Gastrocnemius medialis (tissue), 4 donors: ENCODE results near the gene GABRG3. TPM values are rescaled to one million over a fixed set of nuclear protein-coding genes. Genes with fewer than 3 reads are reported as not detected.

ENCODE experiments used
- ATAC-seq, 2 donors: fragments of 150-250 bp; one replicate each; pipeline ENCODE4 v1.9.1; 2016
- DNase-seq, 2 donors: peaks; one replicate each; pipeline ENCODE4 v3.0.0-alpha.2; 2019
- H3K27ac ChIP-seq, 4 donors: fragments of 200-600 bp; sonication (generic); 1 replicate in 1 of 4; 2 replicates in 3 of 4; pipeline ENCODE4 v1.5.1; 2016 to 2018; ENCODE audit warnings: mild to moderate bottlenecking in 2 of 4, moderate library complexity in 1 of 4
- H3K27me3 ChIP-seq, 3 donors: fragments of 200-600 bp; sonication (generic) in 2 of 3; 1 replicate in 1 of 3; 2 replicates in 2 of 3; pipeline versions ENCODE4 v1.5.1 to v1.6.0; 2016 to 2019; ENCODE audit warnings: mild to moderate bottlenecking in 1 of 3, moderate library complexity in 1 of 3
- H3K36me3 ChIP-seq, 2 donors: fragments of 200-600 bp; sonication (generic) in 1 of 2; one replicate each; pipeline ENCODE4 v1.5.1; 2017 to 2018
- H3K4me1 ChIP-seq, 2 donors: fragments of 200-600 bp; sonication (generic) in 1 of 2; one replicate each; pipeline ENCODE4 v1.5.1; 2016 to 2017; ENCODE audit warnings: mild to moderate bottlenecking in 2 of 2
- H3K4me3 ChIP-seq, 4 donors: fragments of 200-600 bp; sonication (generic) in 3 of 4; 1 replicate in 1 of 4; 2 replicates in 3 of 4; pipeline ENCODE4 v1.5.1; 2016 to 2019; ENCODE audit warnings: mild to moderate bottlenecking in 2 of 4
- H3K9me3 ChIP-seq, 3 donors: fragments of 200-600 bp; sonication (generic) in 2 of 3; 1 replicate in 1 of 3; 2 replicates in 2 of 3; pipeline ENCODE4 v1.5.1; 2016 to 2019
- CTCF ChIP-seq, 5 experiments: fragments of 450-650 bp in 3 of 5; fragments of 200-600 bp in 2 of 5; sonication (generic) in 2 of 5; IDR thresholded peaks in 4 of 5; conservative IDR thresholded peaks in 1 of 5; 1 replicate in 4 of 5; 2 replicates in 1 of 5; pipeline ENCODE4 v1.5.1; 2016 to 2019; ENCODE audit warnings: antibody characterized with exemption in 5 of 5, mild to moderate bottlenecking in 3 of 5, moderate library complexity in 3 of 5
- POLR2A ChIP-seq, 2 donors: fragments of 450-650 bp; IDR thresholded peaks; one replicate each; pipeline ENCODE4 v1.6.1; 2017; ENCODE audit warnings: antibody characterized with exemption in 2 of 2, mild to moderate bottlenecking in 2 of 2, moderate library complexity in 2 of 2
- in situ Hi-C, 4 donors: fragments of 200-750 bp; cut with MboI; loops; one replicate each; pipeline versions ENCODE4 v1.15.0 to v1.8.0; 2017; ENCODE audit warnings: low sequenced_read_pairs in 4 of 4
- intact Hi-C: fragments of 100-400 bp; cut with DNase I; formaldehyde crosslinking; loops from one replicate; pipeline ENCODE4 v1.15.1; 2023; ENCODE audit warnings: low total_unique reads
- total RNA-seq, 4 donors: library from RNA; depleted of rRNA; stranded (reverse); fragments of >200 nt; gene quantifications; one replicate each; pipeline versions ENCODE4 v1.1.0 to v1.2.3, GENCODE V29; 2016

The GABRG3 gene
- total RNA-seq, 4 donors from 2014 or later = not detected

GRCh38 chr15:27028858-27029477 is 58.0 kb downstream of the GABRG3 start:
- intact Hi-C loops = no loop called here
- H3K27ac ChIP-seq = no peak overlapping the region
- no peaks in the 10 kb centered on the region for H3K9me3 ChIP-seq
- H3K27me3 ChIP-seq = no peaks in the 10 kb centered on the region
- in situ Hi-C loops = no loop called here
- TF ChIP-seq POLR2A (IDR thresholded peaks at IDR 0.05) = no peak
- TF ChIP-seq CTCF (IDR thresholded peaks at IDR 0.05 in 4 of 5, conservative IDR thresholded peaks at IDR 0.05 in 1 of 5) = no peak
- DNase-seq = no peak
- ATAC-seq = no peak
- H3K36me3 ChIP-seq = no peaks in the 10 kb centered on the region
- no peak overlapping the region for H3K4me3 ChIP-seq
- H3K4me1 ChIP-seq = no peaks in the 10 kb centered on the region

GRCh38 chr15:27036210-27036609 is 65.2 kb downstream of the GABRG3 start:
- Histone ChIP-seq H3K36me3 (no peaks in the 10 kb centered on the region), H3K27me3 (no peaks in the 10 kb centered on the region), H3K27ac (no peak overlapping the region), H3K4me1 (no peaks in the 10 kb centered on the region), H3K9me3 (no peaks in the 10 kb centered on the region), H3K4me3 (no peak overlapping the region)
- TF ChIP-seq POLR2A (IDR thresholded peaks at IDR 0.05) = no peak
- no peak for TF ChIP-seq CTCF (IDR thresholded peaks at IDR 0.05 in 4 of 5, conservative IDR thresholded peaks at IDR 0.05 in 1 of 5)
- intact Hi-C loops = no loop called here
- DNase-seq (no peak), ATAC-seq (no peak)
- in situ Hi-C loops = no loop called here

GRCh38 chr15:27037501-27037900 is 66.5 kb downstream of the GABRG3 start:
- TF ChIP-seq POLR2A (IDR thresholded peaks at IDR 0.05) = no peak
- no peak for TF ChIP-seq CTCF (IDR thresholded peaks at IDR 0.05 in 4 of 5, conservative IDR thresholded peaks at IDR 0.05 in 1 of 5)
- in situ Hi-C loops = no loop called here

GRCh38 chr15:27039152-27039551 is 68.2 kb downstream of the GABRG3 start:
- no peak overlapping the region for H3K4me3 ChIP-seq
- DNase-seq (no peak), ATAC-seq (no peak)
- H3K27me3 ChIP-seq = no peaks in the 10 kb centered on the region
- no peaks in the 10 kb centered on the region for H3K9me3 ChIP-seq
- intact Hi-C loops (no loop called here), in situ Hi-C loops (no loop called here)
- no peak overlapping the region for H3K27ac ChIP-seq
- H3K4me1 ChIP-seq = no peaks in the 10 kb centered on the region
- TF ChIP-seq CTCF (IDR thresholded peaks at IDR 0.05 in 4 of 5, conservative IDR thresholded peaks at IDR 0.05 in 1 of 5) (no peak), POLR2A (IDR thresholded peaks at IDR 0.05) (no peak)
- H3K36me3 ChIP-seq = no peaks in the 10 kb centered on the region

More at GRCh38 chr15:27037501-27037900, 66.5 kb downstream of the GABRG3 start:
- no peaks in the 10 kb centered on the region for H3K4me1 ChIP-seq
- DNase-seq (no peak), ATAC-seq (no peak)
- no peaks in the 10 kb centered on the region for H3K9me3 ChIP-seq
- intact Hi-C loops = no loop called here
- H3K4me3 ChIP-seq = no peak overlapping the region
- no peak overlapping the region for H3K27ac ChIP-seq
- no peaks in the 10 kb centered on the region for H3K36me3 ChIP-seq
- no peaks in the 10 kb centered on the region for H3K27me3 ChIP-seq

- intact Hi-C loops (no loop called here), in situ Hi-C loops (no loop called here)
- DNase-seq (no peak), ATAC-seq (no peak)
- H3K4me3 ChIP-seq = no peak overlapping the region
- H3K4me1 ChIP-seq = no peaks in the 10 kb centered on the region
- no peaks in the 10 kb centered on the region for H3K36me3 ChIP-seq
- no peak overlapping the region for H3K27ac ChIP-seq
- H3K27me3 ChIP-seq = no peaks in the 10 kb centered on the region
- TF ChIP-seq CTCF (IDR thresholded peaks at IDR 0.05 in 4 of 5, conservative IDR thresholded peaks at IDR 0.05 in 1 of 5) = no peak
- no peak for TF ChIP-seq POLR2A (IDR thresholded peaks at IDR 0.05)
- H3K9me3 ChIP-seq = no peaks in the 10 kb centered on the region
Measured at GRCh38 chr15:27042230-27042629, 71.2 kb downstream of the GABRG3 start.
